ENCODE data around the gene PCGF3. TPM values are rescaled to one million over a fixed set of nuclear protein-coding genes. Genes with fewer than 3 reads are reported as not detected.
A peak's percentile ranks its signal among the peaks of the same experiment; 100 is the strongest.

The PCGF3 gene
- total RNA-seq, 1 donor, result 43.1 TPM

GRCh38 chr4:742096-742741 lies 36.6 kb downstream of the PCGF3 start:
- Histone ChIP-seq H3K27me3 (ENCODE audit: insufficient read depth, low read length) (no peaks in the 10 kb centered on the region), H3K9me3 (ENCODE audit: low read depth, low read length) (no peaks in the 10 kb centered on the region), H3K4me3 (ENCODE audit: insufficient read depth, low read length) (no peak overlapping the region), H2AFZ (ENCODE audit: low read length) (no peak overlapping the region), H3K4me2 (ENCODE audit: insufficient read depth, low read length) (no peak overlapping the region), H3K27ac (ENCODE audit: low read depth, low read length) (no peak overlapping the region), H3K4me1 (ENCODE audit: insufficient read depth, low read length) (peaks cover 8% of the 10 kb centered on the region), H3K79me2 (ENCODE audit: insufficient read depth, low read length) (no peaks in the 10 kb centered on the region), H3K36me3 (ENCODE audit: insufficient read depth, low read length) (peaks cover 34% of the 10 kb centered on the region), H4K20me1 (ENCODE audit: insufficient read depth, low read length) (peaks cover 34% of the 10 kb centered on the region)
- no peak for TF ChIP-seq CTCF (IDR thresholded peaks at IDR 0.05; ENCODE audit: extremely low read depth, low read depth, low read length)
- DNase-seq (ENCODE audit: insufficient read length, low spot score, missing footprints), result no peak

- DNase-seq (ENCODE audit: insufficient read length, low spot score, missing footprints), result peak; percentile 99
- no peak overlapping the region for H3K27ac ChIP-seq (ENCODE audit: low read depth, low read length)
These were observed 37.2 kb downstream of the PCGF3 start for GRCh38 chr4:742742-743311.

GRCh38 chr4:743463-744211 lies 38.0 kb downstream of the PCGF3 start:
- Histone ChIP-seq H3K27me3 (ENCODE audit: insufficient read depth, low read length) (no peaks in the 10 kb centered on the region), H3K4me2 (ENCODE audit: insufficient read depth, low read length) (peak overlapping the region; percentile 23), H3K36me3 (ENCODE audit: insufficient read depth, low read length) (peaks cover 35% of the 10 kb centered on the region), H3K9me3 (ENCODE audit: low read depth, low read length) (no peaks in the 10 kb centered on the region), H4K20me1 (ENCODE audit: insufficient read depth, low read length) (peaks cover 35% of the 10 kb centered on the region), H3K79me2 (ENCODE audit: insufficient read depth, low read length) (peaks cover 3% of the 10 kb centered on the region), H3K27ac (ENCODE audit: low read depth, low read length) (peak overlapping the region; percentile 21), H2AFZ (ENCODE audit: low read length) (no peak overlapping the region), H3K4me1 (ENCODE audit: insufficient read depth, low read length) (peaks cover 8% of the 10 kb centered on the region), H3K4me3 (ENCODE audit: insufficient read depth, low read length) (no peak overlapping the region)
- TF ChIP-seq CTCF (IDR thresholded peaks at IDR 0.05; ENCODE audit: extremely low read depth, low read depth, low read length), result no peak
- DNase-seq (ENCODE audit: insufficient read length, low spot score, missing footprints), result peak; percentile 91

More at GRCh38 chr4:742742-743311, 37.2 kb downstream of the PCGF3 start:
- no peak overlapping the region for H2AFZ ChIP-seq (ENCODE audit: low read length)
- TF ChIP-seq CTCF (IDR thresholded peaks at IDR 0.05; ENCODE audit: extremely low read depth, low read depth, low read length), result peak; percentile 87
- H3K4me2 ChIP-seq (ENCODE audit: insufficient read depth, low read length), result no peak overlapping the region
- peaks cover 30% of the 10 kb centered on the region for H3K36me3 ChIP-seq (ENCODE audit: insufficient read depth, low read length)
- H3K4me3 ChIP-seq (ENCODE audit: insufficient read depth, low read length), result no peak overlapping the region
- peaks cover 8% of the 10 kb centered on the region for H3K4me1 ChIP-seq (ENCODE audit: insufficient read depth, low read length)
- H3K9me3 ChIP-seq (ENCODE audit: low read depth, low read length), result no peaks in the 10 kb centered on the region
- H4K20me1 ChIP-seq (ENCODE audit: insufficient read depth, low read length), result peaks cover 33% of the 10 kb centered on the region
- no peaks in the 10 kb centered on the region for H3K79me2 ChIP-seq (ENCODE audit: insufficient read depth, low read length)
- H3K27me3 ChIP-seq (ENCODE audit: insufficient read depth, low read length), result no peaks in the 10 kb centered on the region

Measured in osteoblast (primary cell).